SK-N-SH (cell line): ENCODE measurements around the gene SDK1. TPM values are rescaled to one million over a fixed set of nuclear protein-coding genes. Genes with fewer than 3 reads are reported as not detected.

ENCODE experiments used
- CTCF ChIA-PET: fragments of 300-600, 350-600 bp; formaldehyde crosslinking; extraction: SDS; loops from one replicate; lab custom pipeline; 2021; lab: Yijun Ruan, JAX
- POLR2A ChIA-PET: fragments of 350-600 bp; sonication (Branson Sonifier 250); formaldehyde crosslinking; extraction: SDS; loops from one replicate; lab custom pipeline; 2020; ENCODE audit warnings: antibody characterized with exemption, inconsistent platforms; lab: Yijun Ruan, JAX
- DNase-seq: peaks from one replicate; pipeline ENCODE4 v3.0.0; 2012
- H2AFZ ChIP-seq: fragments of 200-600 bp; sonication (generic); 2 replicates; pipeline ENCODE4 v1.8.1; 2016; ENCODE audit warnings: antibody characterized with exemption, mild to moderate bottlenecking, low read depth
- H3F3A ChIP-seq: fragments of 200-600 bp; sonication (generic); replicated peaks from 2 replicates; pipeline ENCODE3; 2016; ENCODE audit warnings: antibody characterized with exemption, mild to moderate bottlenecking; ENCODE audit not compliant: insufficient read depth
- H3K27ac ChIP-seq, 2 experiments: fragments of 200-500 bp in 1 of 2; fragments of 200-600 bp in 1 of 2; sonication (Bioruptor generic) in 1 of 2; sonication (generic), shearing (Covaris generic) in 1 of 2; 2 replicates each; pipeline versions ENCODE4 v1.5.1 to v1.6.1; 2014 to 2016; ENCODE audit warnings: low read depth in 2 of 2, inconsistent platforms in 1 of 2, low read length in 1 of 2, mild to moderate bottlenecking in 1 of 2, mixed read lengths in 1 of 2
- H3K27me3 ChIP-seq: fragments of 200-600 bp; sonication (generic), shearing (Covaris generic); 2 replicates; pipeline ENCODE4 v1.6.1; 2016; ENCODE audit warnings: mixed run types; ENCODE audit not compliant: insufficient read depth
- H3K36me3 ChIP-seq, 2 experiments: fragments of 200-500 bp in 1 of 2; fragments of 200-600 bp in 1 of 2; sonication (Bioruptor generic) in 1 of 2; sonication (generic) in 1 of 2; replicated peaks in 1 of 2; 2 replicates each; pipeline versions ENCODE3 to v1.5.1; 2014 to 2016; ENCODE audit warnings: low read length in 1 of 2, mild to moderate bottlenecking in 1 of 2; ENCODE audit not compliant: insufficient read depth in 2 of 2, control insufficient read depth in 1 of 2
- H3K4me1 ChIP-seq, 2 experiments: fragments of 200-500 bp in 1 of 2; fragments of 200-600 bp in 1 of 2; sonication (Bioruptor generic) in 1 of 2; sonication (generic), shearing (Covaris generic) in 1 of 2; 2 replicates each; pipeline versions ENCODE4 v1.5.1 to v1.6.1; 2014 to 2016; ENCODE audit warnings: low read depth in 1 of 2, low read length in 1 of 2, mixed run types in 1 of 2; ENCODE audit not compliant: insufficient read depth in 2 of 2, control insufficient read depth in 1 of 2
- H3K4me2 ChIP-seq: fragments of 200-600 bp; sonication (generic), shearing (Covaris generic); 2 replicates; pipeline ENCODE4 v1.6.1; 2017; ENCODE audit warnings: mixed run types
- H3K4me3 ChIP-seq, 2 experiments: fragments of 200-500 bp in 1 of 2; fragments of 200-600 bp in 1 of 2; sonication (Bioruptor generic) in 1 of 2; sonication (generic), shearing (Covaris generic) in 1 of 2; 2 replicates each; pipeline versions ENCODE4 v1.5.1 to v1.8.1; 2014 to 2016; ENCODE audit warnings: low read depth in 2 of 2, inconsistent platforms in 1 of 2, low read length in 1 of 2, mild to moderate bottlenecking in 1 of 2, mixed read lengths in 1 of 2, moderate library complexity in 1 of 2
- H3K79me2 ChIP-seq: fragments of 200-600 bp; sonication (generic); 2 replicates; pipeline ENCODE4 v1.8.1; 2017; ENCODE audit warnings: mild to moderate bottlenecking; ENCODE audit not compliant: insufficient read depth
- H3K9ac ChIP-seq: fragments of 200-600 bp; sonication (generic); 2 replicates; pipeline ENCODE4 v1.6.1; 2017; ENCODE audit warnings: mixed run types
- H3K9me2 ChIP-seq: fragments of 200-600 bp; sonication (generic); 2 replicates; pipeline ENCODE4 v1.6.1; 2017; ENCODE audit warnings: mixed run types
- H3K9me3 ChIP-seq: fragments of 200-600 bp; sonication (generic); 2 replicates; pipeline ENCODE4 v1.6.1; 2017; ENCODE audit warnings: mixed run types, mild to moderate bottlenecking, moderate library complexity
- H4K20me1 ChIP-seq: fragments of 200-600 bp; sonication (generic); 2 replicates; pipeline ENCODE4 v1.6.1; 2017; ENCODE audit warnings: mild to moderate bottlenecking, mixed run types; ENCODE audit not compliant: insufficient read depth
- EZH2phosphoT487 ChIP-seq: fragments of 200-600 bp; sonication (generic); IDR thresholded peaks from 2 replicates; pipeline ENCODE4 v1.6.1; 2017; ENCODE audit warnings: low read depth, mixed run types, mild to moderate bottlenecking, antibody characterized with exemption, moderate library complexity, borderline replicate concordance
- FOSL2 ChIP-seq: IDR thresholded peaks from 2 replicates; pipeline ENCODE4 v1.4.0; 2012; ENCODE audit warnings: low read depth, mild to moderate bottlenecking, moderate library complexity, borderline replicate concordance
- FOXM1 ChIP-seq: IDR thresholded peaks from 2 replicates; pipeline ENCODE4 v1.4.0; 2012; ENCODE audit warnings: low read depth, mild to moderate bottlenecking
- GABPA ChIP-seq: IDR thresholded peaks from 2 replicates; pipeline ENCODE4 v1.4.0; 2012; ENCODE audit warnings: low read depth, mild to moderate bottlenecking
- GATA2 ChIP-seq: sonication (generic); formaldehyde crosslinking; IDR thresholded peaks from 2 replicates; pipeline ENCODE4 v1.5.0; 2020; ENCODE audit warnings: mild to moderate bottlenecking, missing genetic modification reagents
- MXI1 ChIP-seq: IDR thresholded peaks from 2 replicates; pipeline ENCODE4 v1.6.1; 2012; ENCODE audit warnings: mild to moderate bottlenecking, low read depth, low read length, improper control_type of control experiment
- NFIC ChIP-seq: IDR thresholded peaks from 2 replicates; pipeline ENCODE4 v1.4.0; 2012; ENCODE audit warnings: borderline replicate concordance
- POLR2AphosphoS5 ChIP-seq: IDR thresholded peaks from 2 replicates; pipeline ENCODE4 v1.6.1; 2012; ENCODE audit warnings: low read depth, low read length
- RAD21 ChIP-seq: IDR thresholded peaks from 2 replicates; pipeline ENCODE4 v1.6.1; 2012; ENCODE audit warnings: mild to moderate bottlenecking, low read length
- RFX5 ChIP-seq: IDR thresholded peaks from 2 replicates; pipeline ENCODE4 v1.6.1; 2012; ENCODE audit warnings: mild to moderate bottlenecking, improper control_type of control experiment, low read length
- SIN3A ChIP-seq: IDR thresholded peaks from 2 replicates; pipeline ENCODE4 v1.6.1; 2012; ENCODE audit warnings: low read depth, mild to moderate bottlenecking, low read length, moderate library complexity, borderline replicate concordance
- SMC3 ChIP-seq: IDR thresholded peaks from 2 replicates; pipeline ENCODE4 v1.6.1; 2012; ENCODE audit warnings: low read depth, low read length, improper control_type of control experiment
- TAF1 ChIP-seq: IDR thresholded peaks from 2 replicates; pipeline ENCODE4 v1.6.1; 2012; ENCODE audit warnings: low read depth, mild to moderate bottlenecking, low read length, moderate library complexity, borderline replicate concordance
- TCF12 ChIP-seq: IDR thresholded peaks from 2 replicates; pipeline ENCODE4 v1.4.0; 2012
- YY1 ChIP-seq: IDR thresholded peaks from 2 replicates; pipeline ENCODE4 v1.4.0; 2012; ENCODE audit warnings: low read depth, mild to moderate bottlenecking
- WGBS: methylation state at CpG from one replicate; pipeline ENCODE4 v1.1.6; 2017; ENCODE audit warnings: low lambda C conversion rate; 5-methylcytosine and 5-hydroxymethylcytosine counted together
- polyA plus RNA-seq, 3 experiments: library from polyadenylated mRNA; depleted of rRNA; stranded (reverse); fragments of >200 nt; gene quantifications; 2 replicates each; pipeline ENCODE4 v1.2.3, GENCODE V29; 2012
- TF ChIP-seq, protein P1 (sequence below): fragments of 150-350 bp; IDR thresholded peaks from 2 replicates; pipeline ENCODE4 v1.6.1; 2017; ENCODE audit warnings: antibody characterized with exemption, low read length, low read depth, borderline replicate concordance
- TF ChIP-seq, protein P2 (sequence below): IDR thresholded peaks from 2 replicates; pipeline ENCODE4 v1.4.0; 2012; ENCODE audit warnings: low read depth, borderline replicate concordance
- TF ChIP-seq, protein P3 (sequence below): IDR thresholded peaks from 2 replicates; pipeline ENCODE4 v1.4.0; 2012; ENCODE audit warnings: low read depth, borderline replicate concordance

Gene SDK1
- polyA plus RNA-seq, 1 of the 3 experiments (the other 2 are of a cell fraction), result 1.2 TPM

DNA sequence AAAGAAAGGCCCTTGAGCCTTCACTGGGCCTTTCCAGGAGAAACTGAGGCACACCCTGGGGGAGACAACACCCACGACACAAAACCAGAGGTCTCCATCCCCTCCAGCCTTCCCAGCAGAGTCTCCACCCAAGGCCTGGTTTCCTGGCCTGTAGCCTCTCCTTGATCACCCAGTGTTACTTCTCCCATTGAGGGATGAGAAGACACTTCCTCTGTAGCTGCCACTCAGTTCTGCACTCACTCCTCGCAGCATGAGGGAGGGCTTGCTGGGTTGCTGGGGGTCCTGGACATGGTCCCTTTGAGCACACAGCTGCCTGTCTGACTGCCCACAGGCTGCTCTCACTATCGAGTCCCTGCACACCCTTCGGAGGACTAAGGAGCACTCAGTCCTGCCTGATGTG is 943.0 kb downstream of the SDK1 start:
- DNase-seq, result no peak
- H4K20me1 ChIP-seq, result no peaks in the 10 kb centered on the region
- no peak overlapping the region for H3K27ac ChIP-seq
- H3K9me2 ChIP-seq, result no peaks in the 10 kb centered on the region
- no peak overlapping the region for H3K4me2 ChIP-seq
- peaks cover 0 to 17% of the 10 kb centered on the region in 2 experiments; a peak in 1 of 4 replicates for H3K4me1 ChIP-seq
- H3F3A ChIP-seq, result peaks cover 6% of the 10 kb centered on the region
- H3K36me3 ChIP-seq, result no peaks in the 10 kb centered on the region
- POLR2A ChIA-PET, result no interaction called here
- no peak overlapping the region for H2AFZ ChIP-seq
- TF ChIP-seq POLR2AphosphoS5, result no peak
- TF ChIP-seq TAF1, result no peak
- TF ChIP-seq SMC3, result no peak
- TF ChIP-seq, protein P1, sequence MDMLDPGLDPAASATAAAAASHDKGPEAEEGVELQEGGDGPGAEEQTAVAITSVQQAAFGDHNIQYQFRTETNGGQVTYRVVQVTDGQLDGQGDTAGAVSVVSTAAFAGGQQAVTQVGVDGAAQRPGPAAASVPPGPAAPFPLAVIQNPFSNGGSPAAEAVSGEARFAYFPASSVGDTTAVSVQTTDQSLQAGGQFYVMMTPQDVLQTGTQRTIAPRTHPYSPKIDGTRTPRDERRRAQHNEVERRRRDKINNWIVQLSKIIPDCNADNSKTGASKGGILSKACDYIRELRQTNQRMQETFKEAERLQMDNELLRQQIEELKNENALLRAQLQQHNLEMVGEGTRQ, result no peak
- TF ChIP-seq SIN3A, result no peak
- 45% methylated on average over 4 of the region's 4 CpGs for WGBS
- no peaks in the 10 kb centered on the region for H3K27me3 ChIP-seq
- H3K9me3 ChIP-seq, result no peaks in the 10 kb centered on the region
- H3K4me3 ChIP-seq, result no peak overlapping the region
- no peaks in the 10 kb centered on the region for H3K79me2 ChIP-seq
- no peak overlapping the region for H3K9ac ChIP-seq
- CTCF ChIA-PET, result interaction anchor here (1.3 kb wide), 1 partner anchor 10 kb away, joined by 6 read pairs; no protein-coding TSS in a partner anchor

DNA sequence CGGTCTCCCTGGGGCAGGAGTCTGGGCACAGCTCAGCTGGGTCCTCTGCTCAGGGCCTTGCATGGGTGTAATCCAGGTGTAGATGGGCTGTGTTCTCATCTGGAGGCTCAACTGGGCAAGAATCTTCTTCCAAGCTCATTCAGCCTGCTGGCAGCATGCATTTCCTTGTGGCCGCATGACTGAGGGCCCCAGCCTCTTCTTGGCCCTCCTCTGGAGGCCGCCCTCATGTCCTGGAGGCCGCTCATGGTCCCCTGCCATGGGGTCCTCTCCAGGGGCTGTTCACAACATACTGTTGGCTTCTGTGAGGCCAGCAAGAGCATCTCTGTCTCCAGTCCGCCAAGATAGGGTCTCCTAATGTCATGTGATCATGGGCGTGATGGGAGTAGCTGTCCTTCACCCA is 943.6 kb downstream of the SDK1 start:
- Histone ChIP-seq H3K4me3 (no peak overlapping the region), H3K4me2 (no peak overlapping the region), H3F3A (peaks cover 6% of the 10 kb centered on the region), H3K27ac (no peak overlapping the region), H3K9ac (no peak overlapping the region), H3K9me2 (no peaks in the 10 kb centered on the region), H3K79me2 (no peaks in the 10 kb centered on the region), H4K20me1 (no peaks in the 10 kb centered on the region), H3K36me3 (no peaks in the 10 kb centered on the region)
- CTCF ChIA-PET, result interaction anchor here (1.3 kb wide), 1 partner anchor 9 kb away, joined by 6 read pairs; no protein-coding TSS in a partner anchor
- no peak for DNase-seq
- WGBS, result 53% methylated on average over 6 of the region's 6 CpGs
- POLR2A ChIA-PET, result no interaction called here
- TF ChIP-seq GATA2 (CRISPR knock-in tag) (no peak), EZH2phosphoT487 (no peak), YY1 (no peak), GABPA (no peak), FOXM1 (no peak), SIN3A (no peak), MXI1 (no peak), RFX5 (no peak), TCF12 (no peak), NFIC (no peak), RAD21 (no peak), POLR2AphosphoS5 (no peak), FOSL2 (no peak)
- TF ChIP-seq, protein P2, sequence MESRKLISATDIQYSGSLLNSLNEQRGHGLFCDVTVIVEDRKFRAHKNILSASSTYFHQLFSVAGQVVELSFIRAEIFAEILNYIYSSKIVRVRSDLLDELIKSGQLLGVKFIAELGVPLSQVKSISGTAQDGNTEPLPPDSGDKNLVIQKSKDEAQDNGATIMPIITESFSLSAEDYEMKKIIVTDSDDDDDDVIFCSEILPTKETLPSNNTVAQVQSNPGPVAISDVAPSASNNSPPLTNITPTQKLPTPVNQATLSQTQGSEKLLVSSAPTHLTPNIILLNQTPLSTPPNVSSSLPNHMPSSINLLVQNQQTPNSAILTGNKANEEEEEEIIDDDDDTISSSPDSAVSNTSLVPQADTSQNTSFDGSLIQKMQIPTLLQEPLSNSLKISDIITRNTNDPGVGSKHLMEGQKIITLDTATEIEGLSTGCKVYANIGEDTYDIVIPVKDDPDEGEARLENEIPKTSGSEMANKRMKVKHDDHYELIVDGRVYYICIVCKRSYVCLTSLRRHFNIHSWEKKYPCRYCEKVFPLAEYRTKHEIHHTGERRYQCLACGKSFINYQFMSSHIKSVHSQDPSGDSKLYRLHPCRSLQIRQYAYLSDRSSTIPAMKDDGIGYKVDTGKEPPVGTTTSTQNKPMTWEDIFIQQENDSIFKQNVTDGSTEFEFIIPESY, result no peak
- TF ChIP-seq, protein P3, sequence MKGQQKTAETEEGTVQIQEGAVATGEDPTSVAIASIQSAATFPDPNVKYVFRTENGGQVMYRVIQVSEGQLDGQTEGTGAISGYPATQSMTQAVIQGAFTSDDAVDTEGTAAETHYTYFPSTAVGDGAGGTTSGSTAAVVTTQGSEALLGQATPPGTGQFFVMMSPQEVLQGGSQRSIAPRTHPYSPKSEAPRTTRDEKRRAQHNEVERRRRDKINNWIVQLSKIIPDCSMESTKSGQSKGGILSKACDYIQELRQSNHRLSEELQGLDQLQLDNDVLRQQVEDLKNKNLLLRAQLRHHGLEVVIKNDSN, result no peak
- TF ChIP-seq, all 33 proteins: peak for 0
- Histone ChIP-seq H3K27me3 (no peaks in the 10 kb centered on the region), H3K4me1 (peaks cover 0 to 12% of the 10 kb centered on the region in 2 experiments; a peak in 1 of 4 replicates), H3K9me3 (no peaks in the 10 kb centered on the region), H2AFZ (no peak overlapping the region)
